COR-L47 (cell line): Measurements from ENCODE around the gene YEATS2.
"Not testable (repeated sequence)": the region's sequence is repeated elsewhere in the genome, so short reads cannot be mapped to it uniquely, and the experiment has no call there.

Source experiments
- DNase-seq: peaks from one replicate; lab custom pipeline; 2025; lab: John Stamatoyannopoulos, UW

YEATS2 gene

DNA sequence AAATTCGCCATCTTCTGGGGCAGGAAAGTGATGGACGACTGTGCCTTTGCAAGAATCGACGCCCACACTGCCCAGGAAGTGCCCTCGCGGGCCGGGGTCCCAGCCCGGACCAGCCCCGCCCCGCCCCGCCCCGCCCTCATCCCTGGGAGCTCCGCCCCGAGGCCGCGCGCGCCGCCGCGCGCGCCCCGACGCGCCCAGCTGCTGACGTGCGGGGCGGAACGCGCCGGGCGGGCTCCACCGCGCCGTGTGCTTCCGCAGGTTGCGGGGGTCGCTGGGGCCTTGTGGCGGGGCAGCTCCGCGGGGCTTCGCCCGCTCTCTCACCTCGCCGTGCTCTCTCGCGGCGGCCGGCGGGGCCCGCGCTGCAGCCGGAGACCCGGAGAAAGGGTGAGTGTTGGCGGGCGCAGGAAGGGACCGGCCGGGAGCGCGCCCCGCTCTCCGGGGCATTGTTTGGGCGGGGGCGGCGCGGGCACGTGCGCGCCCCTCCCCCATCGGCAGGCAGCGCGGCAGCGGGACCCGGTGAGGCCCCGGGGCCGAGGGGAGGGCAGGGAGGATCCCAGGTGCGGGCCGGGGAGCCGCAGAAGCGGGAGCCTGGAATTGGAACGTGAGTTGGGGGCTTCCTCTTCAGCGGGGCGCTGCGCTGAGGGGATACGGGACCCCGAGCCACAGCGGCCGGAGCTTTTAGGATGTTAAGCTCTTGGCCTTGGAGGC is at the start of gene YEATS2:
Gene YEATS2 (plus strand): TSS at position 188 of the 708 bp plus-strand sequence. CDS start 17,366 bp downstream, outside the sequence.
- DNase-seq, result peak; percentile 75

DNA sequence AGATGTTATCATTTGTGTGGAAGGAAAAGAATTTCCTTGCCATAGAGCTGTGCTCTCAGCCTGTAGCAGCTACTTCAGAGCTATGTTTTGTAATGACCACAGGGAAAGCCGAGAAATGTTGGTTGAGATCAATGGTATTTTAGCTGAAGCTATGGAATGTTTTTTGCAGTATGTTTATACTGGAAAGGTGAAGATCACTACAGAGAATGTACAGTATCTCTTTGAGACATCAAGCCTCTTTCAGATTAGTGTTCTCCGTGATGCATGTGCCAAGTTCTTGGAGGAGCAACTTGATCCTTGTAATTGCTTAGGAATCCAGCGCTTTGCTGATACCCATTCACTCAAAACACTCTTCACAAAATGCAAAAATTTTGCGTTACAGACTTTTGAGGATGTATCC is 47.0 kb upstream of the YEATS2 start:
- no peak for DNase-seq

DNA sequence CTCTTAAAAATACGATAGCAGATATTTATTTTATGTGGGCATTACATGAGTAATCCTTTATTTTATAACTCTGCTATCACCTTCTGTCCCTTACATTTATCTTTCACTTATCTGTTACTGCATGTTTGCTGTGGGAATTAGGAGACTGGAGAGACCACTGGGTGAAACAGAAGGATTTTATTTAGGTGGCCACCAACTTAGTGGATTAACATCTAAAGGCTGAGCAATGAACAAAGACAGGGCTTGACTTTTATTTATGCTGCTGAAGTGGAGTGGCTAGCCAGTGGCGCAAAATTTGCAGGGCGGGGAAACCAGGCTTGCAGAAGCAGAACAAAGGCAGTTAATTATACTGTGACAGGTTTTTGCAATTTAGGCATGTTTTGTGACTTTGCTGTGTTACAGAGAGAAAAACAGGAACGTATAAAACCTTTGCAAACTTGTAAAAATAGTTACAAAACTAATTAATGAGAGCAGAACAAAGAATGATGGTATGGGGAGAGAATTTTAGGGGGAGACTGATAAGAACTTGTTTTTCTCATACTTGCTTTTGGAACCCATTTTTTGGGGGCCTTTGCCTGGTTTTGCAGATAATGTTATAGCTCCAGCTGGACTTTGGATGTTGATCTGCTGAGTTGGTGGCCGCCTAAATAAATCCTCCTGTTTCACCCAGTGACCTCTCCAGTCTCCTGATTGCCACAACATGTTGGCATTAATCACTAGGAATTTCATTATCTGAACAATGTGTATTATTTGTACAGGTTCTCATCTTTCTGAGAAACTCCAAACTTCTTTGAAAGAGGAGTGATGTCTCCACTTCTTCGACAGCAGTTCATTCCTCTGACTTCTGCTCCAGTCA is 44.2 kb upstream of the YEATS2 start:
- DNase-seq, result no peak

DNA sequence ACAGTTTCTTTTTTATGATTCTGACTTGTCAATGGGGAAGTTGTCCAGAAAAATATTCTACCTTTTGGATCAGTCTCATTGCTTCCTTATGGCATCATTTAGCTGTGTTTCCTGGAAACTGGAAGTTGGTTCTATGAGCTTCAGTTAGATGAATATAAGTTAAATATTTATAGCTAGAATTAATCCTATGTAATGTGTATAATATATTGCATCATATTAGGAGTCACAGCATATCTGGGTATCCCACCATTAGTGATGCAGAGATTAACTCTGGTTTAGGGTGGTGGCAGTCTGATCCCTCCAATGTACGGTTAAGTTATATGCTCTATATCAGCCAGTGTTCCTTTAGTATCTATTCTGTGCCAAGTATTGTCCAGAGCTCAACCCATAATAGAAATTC is 42.9 kb upstream of the YEATS2 start:
- no peak for DNase-seq

DNA sequence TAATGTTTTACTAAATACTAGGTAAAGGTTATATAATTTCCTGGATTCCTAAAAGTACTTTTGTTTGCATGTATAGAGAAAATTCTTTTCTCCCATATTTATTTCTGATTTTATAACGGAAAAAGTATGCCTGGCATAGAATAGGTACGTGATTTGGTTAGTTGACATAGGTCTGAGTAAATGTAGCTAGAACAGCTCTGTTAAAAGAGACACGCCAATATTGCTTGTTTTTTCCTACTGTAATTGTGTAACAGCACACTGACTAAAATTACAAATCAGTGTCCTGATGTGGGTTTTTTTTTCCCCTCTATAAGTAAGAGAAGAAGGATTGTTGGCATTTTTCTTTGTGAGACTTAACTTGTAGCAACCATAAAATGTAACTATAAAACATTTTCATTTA is 35.5 kb upstream of the YEATS2 start:
- DNase-seq, result no peak

DNA sequence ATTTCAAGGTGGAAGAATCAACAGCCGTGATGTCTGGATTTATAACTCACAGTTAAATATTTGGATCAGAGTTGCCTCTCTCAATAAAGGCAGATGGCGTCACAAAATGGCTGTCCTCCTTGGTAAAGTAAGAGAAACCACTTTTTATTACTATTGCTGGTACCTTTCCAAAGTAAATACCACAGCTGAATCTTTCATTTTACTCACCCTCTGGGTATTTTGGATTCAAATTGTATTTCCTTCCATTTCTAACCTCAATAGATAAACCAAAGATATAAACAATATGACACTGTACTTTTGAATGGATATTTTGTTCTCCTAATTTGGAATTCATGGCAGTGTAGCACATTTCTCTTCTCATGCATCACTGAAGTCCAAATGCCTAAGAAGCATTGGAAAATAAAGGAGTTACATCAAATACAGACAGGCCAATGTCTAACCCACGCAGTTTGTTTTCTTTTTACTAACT is 32.6 kb upstream of the YEATS2 start:
- no peak for DNase-seq

DNA sequence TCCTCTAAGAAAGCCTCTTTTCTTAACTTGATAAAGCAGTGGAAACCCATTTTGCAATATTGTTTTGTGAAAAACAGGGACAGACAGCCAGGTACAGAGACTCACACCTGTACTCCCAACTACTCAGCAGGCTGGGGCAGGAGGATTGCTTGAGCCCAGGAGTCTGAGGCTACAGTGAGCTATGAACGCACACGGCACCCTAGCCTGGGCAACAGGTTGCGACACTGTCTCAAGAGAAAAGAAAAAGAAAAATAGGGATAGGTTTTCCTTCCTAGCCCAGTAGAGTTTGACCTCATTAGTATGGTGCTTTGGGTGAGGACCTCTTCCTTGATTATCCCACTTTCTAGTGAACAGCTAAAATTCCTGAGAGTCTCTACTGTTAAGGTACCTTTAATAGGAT is 17.5 kb upstream of the YEATS2 start:
- no peak for DNase-seq

DNA sequence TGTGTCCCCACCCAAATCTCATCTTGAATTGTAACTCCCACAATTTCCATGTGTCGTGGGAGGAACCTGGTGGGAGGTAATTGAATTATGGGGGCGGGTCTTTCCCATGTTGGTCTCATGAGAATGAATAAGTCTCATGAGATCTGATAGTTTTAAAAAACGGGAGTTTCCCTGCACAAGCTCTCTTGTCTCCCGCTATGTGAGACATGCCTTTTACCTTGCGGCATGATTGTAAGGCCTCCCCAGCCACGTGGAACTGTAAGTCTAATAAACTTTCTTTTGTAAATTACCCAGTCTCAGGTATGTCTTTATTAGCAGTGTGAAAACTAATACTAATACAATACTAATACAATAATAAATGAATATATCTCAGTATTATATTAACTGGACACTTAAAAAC is 9.9 kb upstream of the YEATS2 start:
- DNase-seq, result no peak

DNA sequence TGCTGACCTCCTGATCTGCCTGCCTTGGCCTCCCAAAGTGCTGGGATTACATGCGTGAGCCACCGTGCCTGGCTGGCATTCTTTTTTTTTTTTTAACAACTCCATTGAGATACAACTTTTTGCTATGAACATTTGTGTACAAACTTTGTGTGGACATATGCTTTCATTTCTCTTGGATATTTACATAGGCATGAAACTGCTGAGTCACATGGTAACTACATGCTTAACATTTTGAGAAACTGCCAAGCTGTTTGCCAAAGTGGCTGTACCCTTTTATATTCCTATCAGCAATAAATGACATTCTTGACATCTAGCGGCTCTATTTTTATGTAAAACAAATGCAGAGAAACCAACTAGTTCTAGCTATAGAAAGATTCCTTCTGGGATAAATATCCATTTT is 8.7 kb upstream of the YEATS2 start:
- no peak for DNase-seq

DNA sequence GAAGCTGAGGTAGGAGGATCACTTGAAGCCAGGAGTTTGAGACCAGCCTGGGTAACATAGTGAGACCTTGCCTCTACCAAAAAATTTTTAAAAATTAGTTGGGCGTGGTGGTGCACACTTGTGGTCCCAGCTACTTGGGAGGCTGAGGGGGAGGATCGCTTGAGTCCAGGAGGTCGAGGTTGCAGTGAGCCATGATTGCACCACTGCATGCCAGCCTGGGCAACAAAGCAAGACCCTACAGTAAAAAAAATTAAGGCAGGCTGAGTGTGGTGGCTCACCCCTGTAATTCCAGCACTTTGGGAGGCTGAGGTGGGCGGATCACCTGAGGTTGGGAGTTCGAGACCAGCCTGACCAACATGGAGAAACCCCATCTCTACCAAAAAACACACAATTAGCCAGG is 8.0 kb upstream of the YEATS2 start:
- DNase-seq, result not testable (repeated sequence)

DNA sequence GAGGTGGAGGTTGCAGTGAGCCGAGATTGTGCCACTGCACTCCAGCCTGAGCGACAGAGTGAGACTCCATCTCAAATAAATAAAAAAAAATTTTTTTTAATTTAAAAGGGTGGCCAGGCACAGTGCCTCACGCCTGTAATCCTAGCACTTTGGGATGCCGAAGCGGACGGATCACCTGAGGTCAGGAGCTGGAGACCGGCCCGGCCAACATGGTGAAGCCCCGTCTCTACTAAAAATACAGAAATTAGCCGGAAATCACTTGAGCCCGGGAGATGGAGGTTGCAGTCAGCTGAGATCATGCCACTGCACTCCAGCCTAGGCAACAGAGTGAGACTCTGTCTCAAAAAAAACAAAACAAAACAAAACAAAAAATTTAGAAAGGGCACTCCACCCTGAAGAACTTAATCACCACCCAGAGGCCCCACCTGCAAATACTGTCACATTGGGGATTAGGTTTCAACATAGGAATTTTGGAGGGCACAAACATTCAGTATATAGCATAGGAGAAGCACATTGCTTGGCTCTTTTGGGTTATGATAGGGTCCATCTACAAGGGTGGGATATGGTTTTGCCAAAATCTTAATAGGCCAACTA is 7.1 kb upstream of the YEATS2 start:
- DNase-seq, result no peak

DNA sequence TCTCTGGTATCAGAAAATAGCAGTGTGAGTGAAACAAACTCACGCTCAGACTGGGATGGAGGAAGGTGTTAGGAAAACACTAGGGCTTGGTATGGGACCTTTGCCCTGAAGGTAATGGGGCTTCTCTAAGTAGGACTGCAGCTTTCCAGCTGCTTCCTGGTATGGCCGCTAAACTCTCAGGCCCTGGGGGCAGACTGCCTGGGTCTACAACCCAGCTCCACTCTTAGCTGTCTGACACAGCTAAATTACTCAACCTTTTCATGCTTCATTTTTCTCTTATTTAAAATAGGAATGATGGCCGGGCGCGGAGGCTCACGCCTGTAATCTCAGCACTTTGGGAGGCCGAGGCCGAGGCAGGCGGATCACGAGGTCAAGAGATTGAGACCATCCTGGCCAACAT is 5.2 kb upstream of the YEATS2 start:
- no peak for DNase-seq

DNA sequence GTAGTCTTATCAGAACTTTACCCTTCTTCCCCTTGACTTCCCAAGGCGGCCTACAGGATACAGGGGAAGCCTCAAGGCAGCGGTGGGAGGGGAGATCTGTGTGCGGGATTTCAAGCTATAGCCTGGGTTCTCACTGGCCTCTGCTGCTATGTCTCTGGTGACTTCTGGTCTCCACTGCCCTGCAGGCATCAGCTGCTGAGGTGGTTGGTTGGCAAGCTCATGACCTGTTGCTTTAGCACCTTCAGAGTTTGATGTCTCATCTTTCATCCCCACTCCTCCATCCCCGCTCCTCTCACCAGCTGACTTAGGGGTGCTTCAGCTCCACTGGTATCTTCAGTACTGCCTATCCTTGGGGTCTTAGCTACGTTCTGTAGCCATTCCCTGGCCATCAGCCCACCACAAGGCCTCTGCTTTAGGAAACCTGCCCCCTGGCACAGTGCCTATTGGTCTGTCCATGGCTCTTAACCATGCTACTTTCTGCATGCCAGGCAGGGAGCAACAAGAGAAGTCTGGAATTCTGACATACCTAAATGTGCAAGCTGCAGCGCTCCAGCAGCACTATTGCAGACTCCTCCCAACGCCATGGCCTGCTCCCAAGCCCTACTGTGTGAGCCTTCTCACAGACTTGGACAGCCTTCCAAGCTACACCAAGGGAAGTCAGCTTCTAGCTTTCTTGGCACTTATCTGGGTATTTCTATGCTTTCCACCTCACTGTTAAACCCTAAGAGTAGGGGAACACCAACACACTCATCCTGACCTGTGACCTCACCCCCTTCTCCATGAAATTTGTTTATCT is 1.8 kb upstream of the YEATS2 start:
- no peak for DNase-seq

DNA sequence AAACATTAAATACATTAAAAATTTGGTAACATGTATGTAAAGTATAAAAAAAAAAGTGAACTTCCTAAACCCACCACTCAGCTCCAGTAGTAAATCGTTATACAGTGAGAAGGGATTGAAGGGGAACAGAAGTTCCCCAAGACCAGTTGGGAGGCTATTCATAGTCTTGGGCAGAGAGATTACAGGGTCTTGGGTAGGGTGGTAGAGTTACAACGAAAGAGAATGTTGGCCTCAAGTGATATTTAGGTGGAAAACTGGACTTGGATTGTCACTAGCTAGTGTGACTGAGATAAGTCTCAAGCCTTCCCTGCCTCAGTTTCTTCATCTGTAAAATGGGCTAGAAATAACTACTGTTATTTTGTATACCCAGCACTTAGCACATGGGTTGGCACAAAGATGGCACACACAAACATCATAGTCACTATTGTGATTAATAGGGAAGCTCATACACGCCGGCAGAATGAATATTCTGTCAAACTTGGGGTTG is 431 bp upstream of the YEATS2 start:
- no peak for DNase-seq

DNA sequence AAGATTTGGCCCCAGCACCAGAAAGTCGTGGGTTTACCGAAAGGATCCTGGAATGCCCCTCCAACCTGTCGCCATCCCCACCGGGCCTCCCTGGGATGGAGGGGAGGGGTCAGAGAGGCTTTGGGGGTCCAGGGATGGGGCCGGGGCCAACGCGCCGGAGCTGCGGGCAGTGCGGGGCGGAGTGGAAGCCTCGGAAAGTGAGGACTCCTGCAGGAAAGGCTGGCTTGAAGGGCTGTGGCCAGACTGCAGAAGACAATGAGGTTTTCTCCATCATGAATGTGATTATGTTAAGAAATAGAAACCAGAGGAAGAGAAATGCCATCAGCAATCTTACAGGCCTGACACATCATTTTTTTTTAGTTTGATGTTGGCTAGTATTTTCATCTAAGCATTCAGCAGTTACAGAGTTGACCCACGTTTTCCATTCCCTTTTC is 738 bp downstream of the YEATS2 start:
- peak; percentile 30 for DNase-seq

DNA sequence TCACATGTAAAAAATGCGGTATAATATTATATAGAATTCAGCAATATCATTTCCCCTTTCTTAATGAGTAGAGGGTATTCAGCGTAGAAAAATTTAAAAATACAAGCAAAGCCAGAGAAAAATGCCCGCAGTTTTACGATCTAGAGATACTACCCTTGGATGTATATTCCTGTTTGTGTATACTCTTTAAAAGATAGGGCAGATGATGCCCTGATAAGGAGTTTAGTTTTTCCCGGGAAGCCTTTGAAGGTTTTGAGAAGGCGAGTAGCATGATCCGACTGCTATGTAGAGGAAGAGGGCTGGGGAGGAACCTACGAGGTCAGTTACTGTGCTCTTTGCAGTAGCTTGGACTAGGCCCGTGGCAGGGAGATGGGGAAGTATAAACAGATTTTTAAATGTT is 1.2 kb downstream of the YEATS2 start:
- DNase-seq, result peak; percentile 40

DNA sequence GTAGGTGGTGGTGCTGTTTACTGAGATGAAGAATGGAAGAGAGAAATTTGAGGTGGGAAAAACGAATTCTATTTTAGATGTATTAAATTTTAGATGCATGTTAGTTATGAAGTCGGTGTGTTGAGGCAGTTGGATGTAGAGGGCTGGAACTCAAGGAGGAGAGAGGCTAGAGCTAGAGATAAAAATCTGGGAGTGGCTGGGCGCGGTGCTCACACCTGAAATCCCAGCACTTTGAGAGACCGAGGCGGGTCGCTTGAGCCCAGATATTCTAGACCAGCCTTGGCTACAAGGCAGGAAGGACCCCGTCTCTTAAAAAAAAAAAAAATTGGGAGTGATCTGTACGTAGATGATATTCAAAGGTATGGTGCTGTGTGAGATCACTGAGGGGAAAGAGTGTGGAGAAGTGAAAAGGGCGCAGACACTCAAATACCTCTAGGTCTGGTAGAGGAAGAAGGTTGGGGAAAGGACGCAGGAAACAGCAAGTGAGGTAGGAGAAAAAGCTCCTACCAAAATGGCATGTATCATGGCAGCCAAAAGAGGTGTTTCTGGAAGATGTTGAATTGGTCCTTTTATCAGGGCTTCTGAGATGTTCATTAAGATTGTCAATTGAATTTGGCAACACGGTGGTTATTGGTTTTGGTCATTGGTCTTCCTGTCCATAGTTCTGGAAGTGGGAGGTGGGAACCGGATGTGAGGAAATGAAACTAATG is 1.8 kb downstream of the YEATS2 start:
- no peak for DNase-seq

DNA sequence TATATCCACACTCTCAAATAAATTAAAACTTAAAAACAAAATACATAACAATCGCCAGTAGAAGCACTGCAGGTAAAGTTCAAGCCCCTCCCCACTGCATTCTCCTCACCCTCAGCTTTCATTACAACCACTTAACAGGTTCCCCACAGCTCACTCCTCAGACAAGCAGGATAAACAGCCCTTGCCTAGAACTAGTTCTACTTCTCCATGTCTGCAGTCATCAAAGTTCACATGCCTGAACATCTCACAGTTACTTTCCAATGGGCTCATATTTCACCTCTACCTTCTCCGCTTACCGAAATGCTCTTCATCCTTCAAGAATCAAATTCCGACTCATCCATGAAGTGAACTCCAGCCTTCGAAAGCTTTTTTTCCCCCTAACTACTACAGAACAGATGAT is 4.1 kb downstream of the YEATS2 start:
- no peak for DNase-seq

DNA sequence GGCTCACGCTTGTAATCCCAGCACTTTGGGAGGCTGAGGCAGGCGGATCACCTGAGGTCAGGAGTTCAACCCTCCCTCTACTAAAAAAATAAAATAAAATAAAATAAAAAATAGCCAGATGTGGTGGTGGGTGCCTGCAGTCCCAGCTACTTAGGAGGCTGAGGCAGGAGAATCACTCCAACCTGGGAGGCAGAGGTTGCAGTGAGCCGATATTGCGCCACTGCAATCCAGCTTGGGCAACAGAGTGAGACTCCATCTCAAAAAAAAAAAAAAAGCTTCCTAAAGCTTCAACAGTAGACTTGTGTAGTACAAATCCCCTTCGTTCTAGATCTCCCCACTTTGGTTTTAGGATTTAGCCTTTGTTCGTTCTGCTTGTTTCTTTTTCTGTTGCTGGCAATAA is 6.3 kb downstream of the YEATS2 start:
- DNase-seq, result not testable (repeated sequence)

DNA sequence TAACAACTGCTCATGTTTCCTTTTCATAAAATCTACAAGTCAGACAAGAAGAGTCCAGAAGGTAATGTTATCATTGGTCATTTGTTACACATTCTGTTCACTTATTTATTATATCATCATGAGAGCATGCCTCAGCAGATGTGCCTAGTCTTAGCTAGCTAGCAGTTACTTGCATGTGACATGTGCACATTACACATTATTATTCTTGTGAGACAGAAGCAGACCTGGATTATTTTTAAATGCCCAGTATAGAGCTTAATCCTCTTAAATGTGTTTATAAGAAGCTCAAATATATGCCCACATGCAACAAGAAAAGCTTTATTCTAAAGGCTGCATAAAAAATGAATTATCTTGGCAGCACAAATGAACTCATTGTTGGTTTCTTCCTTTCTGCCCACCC is 12.6 kb downstream of the YEATS2 start:
- DNase-seq, result no peak

DNA sequence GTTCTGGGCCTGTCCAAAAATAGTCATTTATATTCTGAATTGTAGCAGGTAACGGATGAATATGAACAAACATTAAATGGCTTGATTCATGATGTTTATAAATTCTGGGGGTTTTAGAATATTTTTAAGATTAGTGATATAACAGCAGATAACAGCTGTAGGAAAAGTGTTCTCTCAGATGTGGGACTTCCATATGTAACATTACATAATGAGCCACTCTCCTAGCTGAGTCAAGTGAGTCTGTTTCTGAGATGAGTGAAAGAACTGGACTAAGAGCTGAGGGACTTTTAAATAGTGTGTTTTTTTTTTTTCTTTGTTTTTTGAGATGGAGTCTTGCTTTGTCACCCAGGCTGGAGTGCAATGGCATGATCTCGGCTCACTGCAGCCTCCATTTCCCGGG is 13.9 kb downstream of the YEATS2 start:
- no peak for DNase-seq
